HPDE6-E6E7 (cell line): ENCODE results near the gene AMBP.
"Not testable (repeated sequence)": the region's sequence is repeated elsewhere in the genome, so short reads cannot be mapped to it uniquely, and the experiment has no call there.

Experiments
- DNase-seq: peaks from one replicate; pipeline ENCODE4 v3.0.0; 2011; ENCODE audit warnings: missing footprints; ENCODE audit errors: extremely low spot score

The AMBP gene

DNA sequence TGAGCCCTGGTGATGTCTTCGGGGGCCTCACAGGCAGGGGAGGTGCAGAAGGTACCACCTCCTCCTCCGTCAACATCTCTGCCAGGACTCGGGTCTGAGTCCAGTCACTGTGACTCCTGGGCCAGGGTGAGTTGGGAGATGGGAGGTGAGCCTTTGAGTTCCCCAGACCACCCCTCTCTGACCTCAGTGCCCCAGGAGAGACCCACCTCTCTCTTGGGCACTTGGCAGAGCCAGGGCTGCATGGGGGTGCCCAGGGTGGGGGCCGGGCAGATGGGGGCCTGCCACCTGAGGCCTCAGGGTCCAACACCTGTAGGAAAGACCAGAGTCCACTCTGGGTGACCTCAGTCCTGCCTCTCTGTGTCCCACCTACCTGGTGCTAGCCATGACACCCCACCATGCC, 14.2 kb upstream of the AMBP start:
- no peak for DNase-seq

- no peak for DNase-seq
Observed at GRCh38 chr9:114091711-114092110, 13.6 kb upstream of the AMBP start.

DNA sequence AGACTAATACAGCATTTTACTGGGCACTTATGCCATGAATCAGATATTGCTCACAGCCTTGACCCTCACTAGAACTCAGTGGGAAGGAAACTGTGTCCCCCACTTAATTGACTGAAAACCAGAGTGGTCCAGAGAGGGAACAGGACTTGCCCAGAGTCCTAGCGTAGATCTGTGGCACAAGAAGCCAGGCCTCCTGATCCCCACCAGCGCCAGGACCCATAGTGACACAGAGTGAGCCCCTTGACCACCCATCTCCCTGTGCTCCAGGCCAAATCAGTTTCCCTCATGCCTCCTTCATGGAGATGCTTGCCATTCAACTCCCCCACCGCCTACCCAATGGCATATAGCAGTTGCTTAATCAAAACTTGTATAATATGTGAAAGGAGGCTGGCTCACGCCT, 12.7 kb upstream of the AMBP start:
- no peak for DNase-seq

DNA sequence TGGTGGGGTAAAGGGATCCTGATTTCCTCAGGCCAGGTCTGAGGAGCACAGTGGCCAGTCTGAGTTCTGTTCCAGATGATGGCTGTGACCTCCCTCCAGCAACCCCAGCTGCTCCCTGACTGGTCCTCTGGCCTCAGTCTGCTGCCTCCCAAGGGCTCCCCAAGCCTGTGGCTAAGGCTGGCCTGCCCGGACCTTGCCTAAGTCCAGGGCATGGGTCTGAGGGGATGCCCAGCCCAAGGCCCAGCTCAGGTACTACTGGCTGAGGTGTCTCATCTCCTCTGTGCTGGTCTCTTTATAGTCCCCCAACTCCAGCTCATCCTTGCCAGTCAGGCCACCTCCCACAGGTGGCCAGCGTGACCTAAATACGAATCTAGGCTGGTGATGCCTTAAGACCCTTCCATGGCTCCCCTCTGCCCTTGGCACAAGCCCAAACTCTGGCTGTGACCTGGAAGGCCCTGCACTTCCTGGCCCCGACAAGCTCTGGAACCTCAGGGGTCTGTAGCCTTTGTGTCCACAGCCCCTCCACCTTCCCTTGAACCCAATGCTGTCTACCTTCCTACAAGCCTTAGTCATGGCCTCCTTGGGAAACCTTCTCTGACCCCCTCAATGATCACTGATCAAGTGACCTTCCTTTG, 11.2 kb upstream of the AMBP start:
- no peak for DNase-seq

DNA sequence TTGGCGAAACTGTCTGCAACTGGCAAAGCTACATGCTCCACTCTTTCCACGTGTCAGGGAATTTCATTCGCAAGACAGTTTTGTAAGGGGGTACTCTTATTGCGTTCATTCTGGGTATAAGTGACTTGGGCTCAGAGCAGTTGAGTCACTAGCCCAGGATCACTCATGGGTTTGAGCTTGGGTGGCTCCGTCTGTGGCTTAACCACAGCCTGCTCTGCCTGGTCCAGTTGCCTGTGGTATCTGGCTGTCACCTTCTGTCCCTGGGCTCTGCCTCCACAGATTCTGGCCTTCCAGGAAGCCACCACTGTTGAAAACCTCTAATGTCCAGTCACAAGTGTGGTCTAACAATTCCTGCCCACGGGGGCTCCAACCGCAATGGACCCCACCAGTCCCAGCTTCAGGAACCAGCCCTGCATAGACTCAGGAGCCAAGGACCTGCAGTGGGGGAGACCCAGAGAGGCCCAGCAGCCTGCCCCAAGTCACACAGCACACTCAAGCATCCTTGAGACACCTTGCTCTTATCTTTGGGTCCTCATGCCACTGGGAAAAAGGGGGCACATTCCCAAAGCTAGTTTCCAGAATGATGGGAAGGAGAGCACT, 10.6 kb upstream of the AMBP start:
- DNase-seq, result no peak

DNA sequence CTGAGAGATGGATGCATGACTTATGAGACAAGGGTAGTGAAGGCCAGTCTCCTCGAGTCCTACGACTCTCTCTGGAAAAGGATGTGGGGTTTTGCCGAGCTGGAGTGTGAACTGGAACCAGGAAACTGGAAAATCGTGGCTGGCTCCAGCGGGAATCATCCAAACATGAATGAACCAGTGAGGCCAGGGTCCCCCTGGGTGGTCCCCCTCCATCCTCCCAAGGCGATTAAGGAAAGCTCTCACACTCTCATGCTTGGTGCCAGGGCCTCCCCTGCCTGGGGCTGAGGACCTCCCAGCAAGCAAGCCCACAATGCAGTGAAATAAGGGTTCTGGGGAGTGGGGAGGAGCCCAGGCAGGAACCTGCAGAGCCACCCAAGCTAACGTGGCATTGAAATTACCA, 9.6 kb upstream of the AMBP start:
- DNase-seq, result no peak

- DNase-seq, result no peak
Observed at GRCh38 chr9:114086607-114087006, 8.5 kb upstream of the AMBP start.

- no peak for DNase-seq
Observed at GRCh38 chr9:114086009-114086408, 7.9 kb upstream of the AMBP start.

- no peak for DNase-seq
Observed at GRCh38 chr9:114085387-114085789, 7.3 kb upstream of the AMBP start.

DNA sequence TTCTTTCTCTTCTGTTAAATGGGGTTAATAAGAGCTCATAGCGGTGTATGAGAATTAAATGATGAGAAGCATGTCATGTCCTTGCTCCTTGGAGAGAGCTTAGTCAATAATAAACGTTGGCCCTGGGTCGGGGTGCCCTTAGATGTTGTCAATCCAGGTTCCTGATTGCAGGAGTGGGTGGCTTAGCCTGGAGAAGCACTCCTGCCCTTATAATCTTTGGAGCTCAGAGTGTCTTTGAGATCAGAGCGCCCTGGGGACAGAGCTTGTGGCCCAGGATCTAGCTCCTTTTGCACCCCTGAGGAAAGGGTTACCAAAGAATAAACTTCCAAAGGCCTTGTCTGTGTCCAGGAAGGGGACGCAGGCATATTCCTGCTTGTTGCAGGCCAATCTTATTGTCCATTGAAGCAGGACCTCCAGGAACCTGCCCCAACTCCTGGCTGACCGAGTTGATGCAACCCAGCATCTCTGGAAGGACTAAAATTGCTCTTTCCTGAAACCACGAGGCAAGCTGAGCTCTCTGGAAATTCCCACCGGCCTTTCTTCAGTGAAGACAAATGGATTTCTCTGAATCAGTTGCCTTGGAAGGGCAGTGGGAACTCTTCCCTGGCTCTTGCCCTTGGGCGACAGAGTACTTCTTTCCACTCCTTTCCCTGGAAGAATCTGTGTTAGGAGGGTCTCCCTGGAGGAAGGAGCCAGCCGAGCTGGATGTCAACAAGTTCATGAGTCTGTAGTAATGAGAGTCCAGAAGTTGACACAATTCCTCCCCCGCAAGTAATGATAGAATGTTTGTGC, 6.4 kb upstream of the AMBP start:
- DNase-seq, result no peak

- DNase-seq, result no peak
Observed at GRCh38 chr9:114083666-114084065, 5.6 kb upstream of the AMBP start.

DNA sequence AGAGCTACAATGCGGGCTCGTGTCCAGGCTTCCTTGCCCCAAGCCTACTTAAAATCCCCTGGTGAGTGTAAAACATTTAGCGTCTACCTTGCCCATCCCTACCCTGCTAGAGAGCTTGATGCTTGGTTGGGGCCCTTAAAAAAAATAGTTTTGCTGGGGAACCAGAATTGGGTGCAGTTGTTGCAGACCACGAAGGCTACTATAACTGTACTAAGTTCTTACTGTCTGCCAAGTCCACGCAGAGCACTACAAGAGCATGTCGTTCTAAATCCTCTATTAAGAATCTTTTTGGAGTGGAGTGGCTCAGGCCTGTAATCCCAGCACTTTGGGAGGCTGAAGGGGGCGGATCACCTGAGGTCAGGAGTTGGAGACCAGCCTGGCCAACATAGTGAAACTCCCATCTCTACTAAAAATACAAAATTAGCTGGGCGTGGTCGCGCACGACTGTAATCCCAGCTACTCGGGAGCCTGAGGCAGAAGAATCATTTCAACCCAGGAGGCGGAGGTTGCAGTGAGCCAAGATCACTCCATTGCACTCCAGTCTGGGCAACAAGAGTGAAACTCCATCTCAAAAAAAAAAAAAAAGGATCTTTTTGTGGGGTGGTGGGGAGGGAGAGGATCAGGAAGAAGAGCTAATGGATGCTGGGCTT, 4.8 kb upstream of the AMBP start:
- DNase-seq, result not testable (repeated sequence)

DNA sequence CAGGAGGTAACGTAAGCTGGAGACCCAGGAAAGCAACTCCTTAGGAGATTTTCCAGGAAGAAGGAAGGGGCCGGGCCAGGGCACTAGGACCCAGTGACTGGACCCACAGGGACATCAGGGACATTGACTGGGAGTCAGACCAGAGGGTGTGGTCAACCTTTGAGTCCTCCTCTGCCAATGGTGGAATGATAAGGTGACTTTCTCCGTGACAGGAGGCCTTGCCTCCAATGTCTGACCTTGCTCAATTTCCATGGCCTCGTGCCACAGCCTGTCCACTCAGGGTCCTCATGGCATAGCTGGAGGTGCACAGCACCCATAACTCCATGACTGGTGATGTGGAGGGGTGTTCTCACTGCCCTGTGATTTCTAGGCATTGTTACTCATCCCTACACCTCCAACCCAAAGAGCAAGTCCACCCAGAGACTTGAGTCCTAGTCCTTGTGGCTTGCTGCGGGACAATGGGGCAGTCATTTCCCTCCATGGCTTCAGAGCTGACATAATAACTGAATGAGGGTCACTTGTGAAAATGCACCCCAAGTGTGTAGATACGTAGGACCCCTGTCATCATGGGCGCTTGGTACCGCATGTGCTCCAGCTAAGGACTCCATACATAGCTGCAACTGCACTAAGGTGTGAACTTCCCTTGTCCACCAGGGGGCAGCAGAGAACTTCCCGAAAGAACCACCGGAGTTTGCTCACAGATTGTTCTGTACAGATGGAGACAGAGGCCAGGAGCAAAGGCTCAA, 4.1 kb upstream of the AMBP start:
- DNase-seq, result peak; percentile 82

GRCh38 chr9:114081441-114082016, 3.4 kb upstream of the AMBP start:
- DNase-seq, result no peak

DNA sequence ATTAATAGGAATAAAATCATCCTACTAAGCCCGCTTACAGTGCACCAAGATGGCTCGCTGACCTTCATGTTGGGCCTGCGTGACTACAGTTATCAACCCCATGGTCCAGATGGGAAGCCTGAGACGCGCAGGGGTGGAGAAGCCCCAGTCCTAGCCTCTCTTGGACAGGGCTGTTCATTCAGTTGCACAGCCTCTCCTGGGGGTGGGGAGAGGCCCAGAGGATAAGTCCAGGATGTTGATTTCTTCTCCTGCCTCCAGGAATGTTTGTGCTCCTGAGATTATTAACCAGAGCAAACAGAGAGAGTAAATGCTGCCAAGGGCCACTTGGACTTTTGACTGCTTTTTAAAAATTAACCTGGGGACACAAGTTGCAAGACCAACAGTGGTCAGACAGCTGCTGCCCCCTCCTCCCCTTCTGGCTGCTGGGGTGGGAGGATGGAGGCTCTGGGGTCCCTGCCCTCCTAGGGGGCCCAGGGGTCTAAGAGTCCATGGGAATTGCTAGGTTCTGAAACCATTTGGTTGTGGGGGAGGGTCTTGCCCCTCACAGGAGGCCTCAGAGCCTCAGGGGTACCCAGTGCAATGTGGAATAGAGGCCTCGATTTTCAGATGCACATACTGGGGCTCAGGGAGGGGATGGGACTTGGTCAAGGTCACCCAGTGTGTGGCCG, 2.8 kb upstream of the AMBP start:
- no peak for DNase-seq

- DNase-seq, result no peak
Observed at GRCh38 chr9:114080195-114080772, 2.2 kb upstream of the AMBP start.

- no peak for DNase-seq
Observed at GRCh38 chr9:114078781-114079156, 669 bp upstream of the AMBP start.

GRCh38 chr9:114077162-114077837, 800 bp downstream of the AMBP start:
- DNase-seq, result no peak

GRCh38 chr9:114076237-114077161, 1.6 kb downstream of the AMBP start:
- DNase-seq, result no peak
